Osteoblast (primary cell): Measurements from ENCODE around the gene SP5. TPM values are rescaled to one million over a fixed set of nuclear protein-coding genes. Genes with fewer than 3 reads are reported as not detected.

Experiments used
- DNase-seq: peaks from one replicate; pipeline ENCODE4 v3.0.0; 2011; ENCODE audit warnings: low spot score, mixed read lengths; ENCODE audit not compliant: insufficient read length; ENCODE audit errors: missing footprints
- H2AFZ ChIP-seq: 2 replicates; pipeline ENCODE4 v1.6.0; 2011; ENCODE audit warnings: mild to moderate bottlenecking, low read length
- H3K27ac ChIP-seq: 2 replicates; pipeline ENCODE4 v1.5.1; 2011; ENCODE audit warnings: mild to moderate bottlenecking, low read depth, low read length, moderate library complexity
- H3K27me3 ChIP-seq: 2 replicates; pipeline ENCODE4 v1.6.0; 2012; ENCODE audit warnings: mild to moderate bottlenecking, control low read depth, inconsistent platforms, low read length, moderate library complexity; ENCODE audit not compliant: insufficient read depth
- H3K36me3 ChIP-seq: 2 replicates; pipeline ENCODE4 v1.5.1; 2011; ENCODE audit warnings: mild to moderate bottlenecking, low read length, control low read depth, moderate library complexity; ENCODE audit not compliant: insufficient read depth
- H3K4me1 ChIP-seq: 2 replicates; pipeline ENCODE4 v1.5.1; 2011; ENCODE audit warnings: mild to moderate bottlenecking, low read length, control low read depth, moderate library complexity; ENCODE audit not compliant: insufficient read depth
- H3K4me2 ChIP-seq: 2 replicates; pipeline ENCODE4 v1.6.0; 2011; ENCODE audit warnings: mild to moderate bottlenecking, low read length; ENCODE audit not compliant: insufficient read depth
- H3K4me3 ChIP-seq: fragments of 200-600 bp; sonication (generic); 3 replicates; pipeline ENCODE4 v1.5.1; 2012; ENCODE audit warnings: mild to moderate bottlenecking, low read length, inconsistent platforms; ENCODE audit not compliant: insufficient read depth
- H3K79me2 ChIP-seq: 2 replicates; pipeline ENCODE4 v1.6.0; 2012; ENCODE audit warnings: mild to moderate bottlenecking, low read length, control low read depth, inconsistent platforms; ENCODE audit not compliant: insufficient read depth
- H3K9me3 ChIP-seq: 2 replicates; pipeline ENCODE4 v1.5.1; 2011; ENCODE audit warnings: low read depth, low read length, control low read depth
- H4K20me1 ChIP-seq: 2 replicates; pipeline ENCODE4 v1.6.0; 2012; ENCODE audit warnings: mild to moderate bottlenecking, low read length, control low read depth; ENCODE audit not compliant: insufficient read depth
- CTCF ChIP-seq: IDR thresholded peaks from 2 replicates; pipeline ENCODE4 v1.5.1; 2011; ENCODE audit warnings: mild to moderate bottlenecking, low read depth, low read length, moderate library complexity; ENCODE audit errors: extremely low read depth
- total RNA-seq: library from RNA; depleted of rRNA; stranded (reverse); fragments of >200 nt; gene quantifications from 2 replicates; pipeline ENCODE4 v1.2.3, GENCODE V29; 2012

SP5 gene
- total RNA-seq, 1 donor, result not detected

- peaks cover 81% of the 10 kb centered on the region for H3K27me3 ChIP-seq
These were observed 1.9 kb downstream of the SP5 start for GRCh38 chr2:170716851-170717598.

GRCh38 chr2:170717599-170717963 is 2.4 kb downstream of the SP5 start:
- Histone ChIP-seq H3K4me2 (no peak overlapping the region), H2AFZ (no peak overlapping the region), H3K27me3 (peaks cover 75% of the 10 kb centered on the region)

More at GRCh38 chr2:170716851-170717598, 1.9 kb downstream of the SP5 start:
- Histone ChIP-seq H3K4me2 (no peak overlapping the region), H3K36me3 (no peaks in the 10 kb centered on the region), H4K20me1 (no peaks in the 10 kb centered on the region), H3K9me3 (no peaks in the 10 kb centered on the region), H3K4me3 (no peak overlapping the region), H3K4me1 (no peaks in the 10 kb centered on the region), H3K79me2 (no peaks in the 10 kb centered on the region), H3K27ac (no peak overlapping the region), H2AFZ (no peak overlapping the region)
- DNase-seq, result peak; percentile 96
- TF ChIP-seq CTCF, result peak; percentile 31

GRCh38 chr2:170717991-170718589 is 3.0 kb downstream of the SP5 start:
- Histone ChIP-seq H4K20me1 (no peaks in the 10 kb centered on the region), H3K4me2 (no peak overlapping the region), H2AFZ (no peak overlapping the region), H3K4me3 (no peak overlapping the region), H3K79me2 (no peaks in the 10 kb centered on the region), H3K36me3 (no peaks in the 10 kb centered on the region), H3K9me3 (no peaks in the 10 kb centered on the region), H3K4me1 (no peaks in the 10 kb centered on the region), H3K27ac (no peak overlapping the region), H3K27me3 (peaks cover 70% of the 10 kb centered on the region)
- no peak for TF ChIP-seq CTCF
- peak; percentile 70 for DNase-seq

More at GRCh38 chr2:170717599-170717963, 2.4 kb downstream of the SP5 start:
- TF ChIP-seq CTCF, result no peak
- no peaks in the 10 kb centered on the region for H3K9me3 ChIP-seq
- no peak overlapping the region for H3K27ac ChIP-seq
- H3K79me2 ChIP-seq, result no peaks in the 10 kb centered on the region
- no peak overlapping the region for H3K4me3 ChIP-seq
- H3K4me1 ChIP-seq, result no peaks in the 10 kb centered on the region
- DNase-seq, result peak; percentile 74
- H3K36me3 ChIP-seq, result no peaks in the 10 kb centered on the region
- no peaks in the 10 kb centered on the region for H4K20me1 ChIP-seq

GRCh38 chr2:170719810-170720209 is 4.7 kb downstream of the SP5 start:
- Histone ChIP-seq H4K20me1 (no peaks in the 10 kb centered on the region), H3K9me3 (no peaks in the 10 kb centered on the region), H3K4me2 (no peak overlapping the region), H3K4me3 (no peak overlapping the region), H2AFZ (no peak overlapping the region), H3K27me3 (peaks cover 56% of the 10 kb centered on the region), H3K79me2 (no peaks in the 10 kb centered on the region), H3K4me1 (no peaks in the 10 kb centered on the region), H3K27ac (no peak overlapping the region), H3K36me3 (no peaks in the 10 kb centered on the region)
- TF ChIP-seq CTCF, result no peak
- DNase-seq, result no peak
